HepG2 (cell line): ENCODE measurements around the gene RTN1. TPM values are rescaled to one million over a fixed set of nuclear protein-coding genes. Genes with fewer than 3 reads are reported as not detected.

Experiments used
- ATAC-seq: fragments of 200-7000 bp; cut with Tn5 transposase; 3 replicates; pipeline ENCODE4 v1.9.1; 2020; ENCODE audit warnings: mild to moderate bottlenecking, moderate library complexity
- BruUV-seq: library from RNA; stranded (reverse); fragments of 400-500 nt; replicated peaks from 2 replicates; lab custom pipeline; 2021; lab: Mats Ljungman, UMichigan
- CTCF ChIA-PET: fragments of 300-600 bp; formaldehyde crosslinking; extraction: SDS; loops from one replicate; lab custom pipeline; 2021; ENCODE audit warnings: low total read pairs, inconsistent platforms, low intra/inter-chr PET ratio; lab: Yijun Ruan, JAX
- POLR2A ChIA-PET: fragments of 350-600 bp; sonication (Branson Sonifier 250); formaldehyde crosslinking; loops from one replicate; lab custom pipeline; 2020; ENCODE audit warnings: antibody characterized with exemption, inconsistent platforms; lab: Yijun Ruan, JAX
- DNase-seq: peaks from one replicate; pipeline ENCODE4 v3.0.0-alpha.2; 2015; ENCODE audit warnings: low spot score
- FAIRE-seq: peaks from 3 replicates; lab custom pipeline; 2011; peaks lifted over from hg19 to GRCh38; lab: Jason Lieb, UNC
- H2AFZ ChIP-seq: one replicate; pipeline ENCODE4 v1.6.1; 2011; ENCODE audit warnings: low read length, inconsistent platforms
- H3K27ac ChIP-seq: fragments of 300-600 bp; 3 replicates; pipeline ENCODE4 v1.8.0; 2011; ENCODE audit warnings: mixed run types, mild to moderate bottlenecking, mixed read lengths, low read length, inconsistent platforms; ENCODE audit not compliant: insufficient read depth; ENCODE audit errors: extremely low read length
- H3K27me3 ChIP-seq, 2 experiments: fragments of 200-600 bp in 1 of 2; 2 replicates in 1 of 2; 3 replicates in 1 of 2; pipeline versions ENCODE4 v1.6.0 to v1.8.0; 2011; ENCODE audit warnings: low read length in 2 of 2, mild to moderate bottlenecking in 2 of 2, moderate library complexity in 2 of 2, inconsistent platforms in 1 of 2; ENCODE audit not compliant: insufficient read depth in 2 of 2, control insufficient read depth in 1 of 2
- H3K36me3 ChIP-seq, 2 experiments: fragments of 200-600 bp in 1 of 2; replicated peaks in 1 of 2; 2 replicates in 1 of 2; 3 replicates in 1 of 2; pipeline versions ENCODE4 v1.5.1 to v1.8.0; 2011; ENCODE audit warnings: low read length in 2 of 2, inconsistent platforms in 1 of 2; ENCODE audit not compliant: insufficient read depth in 2 of 2, control insufficient read depth in 1 of 2
- H3K4me1 ChIP-seq: 2 replicates; pipeline ENCODE4 v1.5.1; 2012; ENCODE audit warnings: low read length, inconsistent platforms; ENCODE audit not compliant: insufficient read depth
- H3K4me2 ChIP-seq: 2 replicates; pipeline ENCODE4 v1.6.0; 2011; ENCODE audit warnings: low read depth, low read length, inconsistent platforms
- H3K4me3 ChIP-seq, 3 experiments: fragments of 200-600 bp in 1 of 3; sonication (generic), shearing (Covaris generic) in 1 of 3; replicated peaks in 1 of 3; 2 replicates each; pipeline ENCODE4 v1.5.1; 2011 to 2016; ENCODE audit warnings: low read length in 3 of 3, inconsistent platforms in 2 of 3, low read depth in 2 of 3, mild to moderate bottlenecking in 2 of 3, control low read depth in 1 of 3, mixed read lengths in 1 of 3; ENCODE audit not compliant: insufficient read depth in 1 of 3
- H3K79me2 ChIP-seq: one replicate; pipeline ENCODE4 v1.6.1; 2011; ENCODE audit warnings: low read length, inconsistent platforms; ENCODE audit not compliant: insufficient read depth
- H3K9ac ChIP-seq: 2 replicates; pipeline ENCODE4 v1.6.0; 2011; ENCODE audit warnings: mild to moderate bottlenecking, low read depth, low read length, inconsistent platforms; ENCODE audit not compliant: insufficient read depth
- H3K9me3 ChIP-seq: 2 replicates; pipeline ENCODE4 v1.5.1; 2012; ENCODE audit warnings: mild to moderate bottlenecking, low read length
- H4K20me1 ChIP-seq: 2 replicates; pipeline ENCODE4 v1.6.0; 2011; ENCODE audit warnings: inconsistent platforms, mild to moderate bottlenecking, low read length, moderate library complexity; ENCODE audit not compliant: insufficient read depth
- CREB3 ChIP-seq: sonication (generic); formaldehyde crosslinking; IDR thresholded peaks from 2 replicates; pipeline ENCODE4 v1.5.0; 2020; ENCODE audit warnings: missing genetic modification reagents
- E2F5 ChIP-seq: sonication (generic); formaldehyde crosslinking; conservative IDR thresholded peaks from 2 replicates; pipeline ENCODE4 v1.4.0; 2020; ENCODE audit warnings: missing genetic modification reagents
- ELF3 ChIP-seq: IDR thresholded peaks from 2 replicates; pipeline ENCODE4 v1.6.1; 2016; ENCODE audit warnings: missing genetic modification reagents, missing compliant biosample characterization
- KIAA2018 ChIP-seq: sonication (generic); formaldehyde crosslinking; IDR thresholded peaks from 2 replicates; pipeline ENCODE4 v1.5.0; 2020; ENCODE audit warnings: mild to moderate bottlenecking, missing genetic modification reagents, borderline replicate concordance
- NR0B2 ChIP-seq: sonication (generic); formaldehyde crosslinking; IDR thresholded peaks from 2 replicates; pipeline ENCODE4 v1.4.0; 2020; ENCODE audit warnings: mild to moderate bottlenecking, missing genetic modification reagents
- RCOR2 ChIP-seq: IDR thresholded peaks from 2 replicates; pipeline ENCODE4 v1.6.1; 2016; ENCODE audit warnings: missing biosample characterization, missing genetic modification reagents
- THYN1 ChIP-seq: sonication (generic); formaldehyde crosslinking; IDR thresholded peaks from 2 replicates; pipeline ENCODE4 v1.8.1; 2023; ENCODE audit warnings: low read depth, mild to moderate bottlenecking, moderate library complexity, missing genetic modification reagents, borderline replicate concordance
- TMF1 ChIP-seq: sonication (generic); formaldehyde crosslinking; IDR thresholded peaks from 2 replicates; pipeline ENCODE4 v1.8.1; 2022; ENCODE audit warnings: low read depth, missing genetic modification reagents
- ZNF10 ChIP-seq: sonication (generic); formaldehyde crosslinking; IDR thresholded peaks from 2 replicates; pipeline ENCODE4 v1.4.0; 2020; ENCODE audit warnings: mild to moderate bottlenecking, low read depth, missing genetic modification reagents, borderline replicate concordance
- ZNF264 ChIP-seq: sonication (generic); formaldehyde crosslinking; IDR thresholded peaks from 2 replicates; pipeline ENCODE4 v1.4.0; 2020; ENCODE audit warnings: missing genetic modification reagents
- ZNF282 ChIP-seq: fragments of 450-650 bp; IDR thresholded peaks from 2 replicates; pipeline ENCODE4 v1.6.1; 2018; ENCODE audit not compliant: partially characterized antibody
- ZNF33B ChIP-seq: sonication (generic); formaldehyde crosslinking; IDR thresholded peaks from 2 replicates; pipeline ENCODE4 v1.5.1; 2020; ENCODE audit warnings: mild to moderate bottlenecking, missing genetic modification reagents
- ZNF713 ChIP-seq: sonication (generic); formaldehyde crosslinking; IDR thresholded peaks from 2 replicates; pipeline ENCODE4 v1.4.0; 2020; ENCODE audit warnings: mild to moderate bottlenecking, missing genetic modification reagents
- ZNF772 ChIP-seq: sonication (generic); formaldehyde crosslinking; IDR thresholded peaks from 2 replicates; pipeline ENCODE4 v1.5.0; 2020; ENCODE audit warnings: mild to moderate bottlenecking, missing genetic modification reagents
- WGBS: methylation state at CpG from one replicate; pipeline ENCODE4 v1.1.6; 2017; ENCODE audit warnings: low lambda C conversion rate; 5-methylcytosine and 5-hydroxymethylcytosine counted together
- in situ Hi-C: cut with HindIII; loops from 2 replicates; pipeline ENCODE4 v1.10.0; 2017; ENCODE audit warnings: low pct_unique_long_range_greater_than_20kb; ENCODE audit not compliant: extremely low pct_ligation_motif_present
- intact Hi-C: fragments of 100-400 bp; cut with micrococcal nuclease; formaldehyde crosslinking; loops from one replicate; pipeline ENCODE4 v1.10.0; 2022; ENCODE audit not compliant: unreplicated experiment
- polyA plus RNA-seq, 8 experiments: library from polyadenylated mRNA; depleted of rRNA in 3 of 8; stranded (reverse) in 7 of 8; unstranded in 1 of 8; fragments of >200 nt; fragmentation: Illumina TruSeq in 4 of 8; extraction: Trizol in 4 of 8; gene quantifications; 2 replicates each; pipeline versions ENCODE4 v1.2.1 to v1.2.3, GENCODE V29; 2011 to 2016; ENCODE audit warnings: low read depth in 4 of 8, missing spikeins in 1 of 8, mixed read lengths in 1 of 8; ENCODE audit not compliant: insufficient read depth in 1 of 8
- total RNA-seq, 5 experiments: library from RNA; depleted of rRNA; stranded (reverse); fragments of >200 nt; fragmentation: Illumina TruSeq; extraction: Trizol; gene quantifications; 2 replicates each; pipeline ENCODE4 v1.2.3, GENCODE V29; 2016; ENCODE audit warnings: low read depth in 1 of 5

The RTN1 gene
- total and polyA plus RNA-seq, 2 of the 13 experiments (the other 11 are each of a cell fraction or from before 2014, with no cell fraction given): 0.04 to 0.18 TPM

GRCh38 chr14:59904184-59904583, 33.6 kb upstream of the RTN1 start (continued):
- TF ChIP-seq KIAA2018 (CRISPR knock-in tag) (no peak), RCOR2 (no peak), ZNF264 (CRISPR knock-in tag) (no peak)

- 14% methylated on average over 3 of the region's 3 CpGs for WGBS
- in situ Hi-C loops: no loop called here
- TF ChIP-seq CREB3 (CRISPR knock-in tag): no peak
- TF ChIP-seq NR0B2: no peak
- TF ChIP-seq ZNF772: no peak
- TF ChIP-seq THYN1: no peak
- no peak for TF ChIP-seq ELF3 (CRISPR knock-in tag)
- no peak for TF ChIP-seq ZNF282
- TF ChIP-seq E2F5 (CRISPR knock-in tag): no peak
- no peak for TF ChIP-seq ZNF33B (CRISPR knock-in tag)
- TF ChIP-seq TMF1 (CRISPR knock-in tag): no peak
- TF ChIP-seq ZNF713 (CRISPR knock-in tag): no peak
- TF ChIP-seq ZNF10 (CRISPR knock-in tag): no peak
These were observed 30.0 kb upstream of the RTN1 start for GRCh38 chr14:59900556-59900955.

More at GRCh38 chr14:59900556-59900955, 30.0 kb upstream of the RTN1 start:
- Histone ChIP-seq H4K20me1 (no peaks in the 10 kb centered on the region), H2AFZ (no peak overlapping the region), H3K79me2 (no peaks in the 10 kb centered on the region), H3K27me3 (peaks cover 0 to 5% of the 10 kb centered on the region in 2 experiments; a peak in 3 of 5 replicates), H3K36me3 (no peaks in the 10 kb centered on the region), H3K9me3 (no peaks in the 10 kb centered on the region), H3K27ac (no peak overlapping the region), H3K4me1 (no peaks in the 10 kb centered on the region), H3K4me3 (no peak overlapping the region), H3K9ac (no peak overlapping the region), H3K4me2 (no peak overlapping the region)
- CTCF ChIA-PET: no interaction called here
- intact Hi-C loops: no loop called here
- no TSS peak for BruUV-seq
- DNase-seq (no peak), ATAC-seq (no peak), FAIRE-seq (no peak)
- POLR2A ChIA-PET: no interaction called here
